GM13976 (cell line): Measurements from ENCODE around the gene PDCL3.

ENCODE experiments used
- DNase-seq: peaks from one replicate; pipeline ENCODE4 v3.0.0; 2012; ENCODE audit warnings: low spot score
- in situ Hi-C: fragments of 300-500 bp; cut with MboI; formaldehyde crosslinking; loops from one replicate; pipeline ENCODE4 v1.12.0; 2022; ENCODE audit warnings: low sequenced_read_pairs, mixed read lengths, inconsistent platforms; ENCODE audit not compliant: unreplicated experiment
- TF ChIP-seq, protein P1 (sequence below): IDR thresholded peaks from 2 replicates; pipeline ENCODE4 v1.5.1; 2012; ENCODE audit warnings: borderline replicate concordance, mild to moderate bottlenecking; ENCODE audit not compliant: insufficient read depth; ENCODE audit errors: extremely low read depth, missing control alignments, control extremely low read depth

Gene PDCL3

DNA sequence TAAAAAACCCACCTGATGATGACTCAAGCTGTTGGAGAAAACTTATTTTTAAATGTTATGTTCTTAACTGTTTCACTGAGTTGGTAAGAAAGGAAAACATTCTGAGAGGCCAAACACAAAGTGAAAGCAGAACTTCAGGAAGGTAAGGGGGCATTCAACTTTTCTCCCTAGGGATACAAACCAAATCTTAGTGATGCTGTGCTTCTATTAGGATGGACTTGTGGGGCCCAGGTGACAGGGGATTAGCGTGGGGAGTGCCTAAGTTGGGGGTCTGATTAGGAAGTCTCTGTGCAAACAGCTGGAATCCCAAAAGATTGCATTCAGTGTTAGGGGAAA lies 18.5 kb downstream of the PDCL3 start:
- TF ChIP-seq, protein P1, sequence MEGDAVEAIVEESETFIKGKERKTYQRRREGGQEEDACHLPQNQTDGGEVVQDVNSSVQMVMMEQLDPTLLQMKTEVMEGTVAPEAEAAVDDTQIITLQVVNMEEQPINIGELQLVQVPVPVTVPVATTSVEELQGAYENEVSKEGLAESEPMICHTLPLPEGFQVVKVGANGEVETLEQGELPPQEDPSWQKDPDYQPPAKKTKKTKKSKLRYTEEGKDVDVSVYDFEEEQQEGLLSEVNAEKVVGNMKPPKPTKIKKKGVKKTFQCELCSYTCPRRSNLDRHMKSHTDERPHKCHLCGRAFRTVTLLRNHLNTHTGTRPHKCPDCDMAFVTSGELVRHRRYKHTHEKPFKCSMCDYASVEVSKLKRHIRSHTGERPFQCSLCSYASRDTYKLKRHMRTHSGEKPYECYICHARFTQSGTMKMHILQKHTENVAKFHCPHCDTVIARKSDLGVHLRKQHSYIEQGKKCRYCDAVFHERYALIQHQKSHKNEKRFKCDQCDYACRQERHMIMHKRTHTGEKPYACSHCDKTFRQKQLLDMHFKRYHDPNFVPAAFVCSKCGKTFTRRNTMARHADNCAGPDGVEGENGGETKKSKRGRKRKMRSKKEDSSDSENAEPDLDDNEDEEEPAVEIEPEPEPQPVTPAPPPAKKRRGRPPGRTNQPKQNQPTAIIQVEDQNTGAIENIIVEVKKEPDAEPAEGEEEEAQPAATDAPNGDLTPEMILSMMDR: no peak
- in situ Hi-C loops: no loop called here
- no peak for DNase-seq

DNA sequence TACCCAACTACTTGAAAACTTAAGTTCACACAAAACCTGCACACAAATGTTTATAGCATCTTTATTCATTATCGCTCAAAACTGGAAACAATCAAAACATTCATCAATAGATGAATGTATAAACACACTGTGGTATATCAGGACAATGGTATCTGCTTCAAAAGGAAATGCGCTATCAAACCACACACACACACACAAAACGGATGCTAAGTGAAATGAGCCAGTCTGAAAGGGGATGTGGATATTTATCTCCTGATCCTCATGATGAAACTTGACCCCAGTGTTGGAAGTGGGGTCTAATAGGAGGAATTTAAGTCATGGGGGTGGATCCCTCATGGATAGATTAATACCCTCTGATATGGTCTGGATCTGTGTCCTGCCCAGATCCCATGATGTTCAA lies 22.0 kb downstream of the PDCL3 start:
- TF ChIP-seq, protein P1: no peak
- in situ Hi-C loops: no loop called here
- no peak for DNase-seq

DNA sequence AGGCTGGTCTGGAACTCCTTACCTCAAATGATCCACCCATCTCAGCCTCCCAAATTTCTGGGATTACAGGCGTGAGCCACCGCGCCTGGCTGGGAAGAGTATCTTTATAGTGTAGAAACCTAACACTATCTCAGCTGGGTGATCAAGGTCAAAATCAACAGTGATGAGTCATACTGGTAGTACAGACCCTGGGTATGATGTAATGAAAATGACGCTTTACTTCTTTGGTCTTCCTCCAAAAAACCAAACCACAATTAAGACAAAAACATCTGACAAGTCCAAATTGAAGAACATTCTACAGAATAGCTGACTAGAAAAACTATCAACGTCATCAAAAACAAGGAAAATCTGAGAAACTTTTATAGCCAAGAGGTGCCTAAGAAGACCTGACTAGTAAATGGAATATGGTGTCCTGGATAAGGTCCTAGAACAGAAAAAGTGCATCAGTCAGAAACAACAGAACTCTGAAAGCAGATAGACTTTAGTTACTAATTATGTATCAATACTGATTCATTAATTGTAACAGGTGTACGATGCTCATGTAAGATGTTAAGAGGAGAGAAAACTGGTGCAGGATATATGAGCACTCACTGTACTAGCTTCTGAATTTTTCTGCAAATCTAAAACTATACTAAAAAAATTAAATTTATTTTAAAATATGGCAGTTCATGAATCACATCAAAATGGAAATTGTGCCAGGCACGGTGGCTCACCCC lies 25.4 kb downstream of the PDCL3 start:
- DNase-seq: peak; percentile 73
- TF ChIP-seq, protein P1: no peak
- in situ Hi-C loops: no loop called here

DNA sequence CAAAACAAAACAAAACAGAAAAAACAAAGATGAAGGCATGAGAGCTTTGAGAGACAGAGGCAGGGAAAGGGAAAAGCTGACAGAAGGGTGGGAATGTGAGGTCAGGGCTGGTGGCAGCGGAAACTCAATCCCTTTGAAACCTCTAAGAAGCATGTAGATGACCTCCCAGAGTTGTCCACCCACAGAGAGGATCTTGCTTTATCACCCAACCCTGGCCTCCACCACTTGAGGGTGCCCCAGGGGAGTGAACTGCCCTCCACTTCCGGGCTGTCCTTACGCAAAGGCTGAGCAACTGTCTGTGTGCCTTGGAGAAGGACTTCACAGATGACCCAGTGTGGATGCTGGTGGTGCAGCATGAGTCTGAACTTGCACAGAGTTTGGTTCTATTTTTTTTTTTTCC lies 26.7 kb downstream of the PDCL3 start:
- no peak for DNase-seq
- in situ Hi-C loops: no loop called here
- TF ChIP-seq, protein P1: no peak

DNA sequence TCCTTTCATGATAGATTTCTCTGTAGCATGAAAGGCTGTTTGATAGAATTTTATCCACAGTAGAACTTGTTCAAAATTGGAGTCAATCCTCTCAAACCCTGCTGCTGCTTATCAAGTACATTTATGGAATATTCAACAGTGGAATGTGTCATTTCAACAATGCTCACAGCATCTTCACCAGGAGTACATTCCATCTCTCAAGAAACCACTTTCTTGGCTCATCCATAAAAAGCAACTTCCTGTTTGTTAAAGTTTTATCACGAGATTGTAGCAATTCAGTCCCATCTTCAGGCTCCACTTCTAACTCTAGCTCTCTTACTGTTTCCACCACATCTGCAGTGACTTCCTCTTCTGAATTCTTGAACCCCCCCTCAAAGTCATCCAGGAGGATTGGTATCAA lies 29.4 kb downstream of the PDCL3 start:
- TF ChIP-seq, protein P1: no peak
- no peak for DNase-seq
- in situ Hi-C loops: loop anchor here (10.0 kb wide), 1 partner anchor 327 kb away; no protein-coding TSS in a partner anchor

DNA sequence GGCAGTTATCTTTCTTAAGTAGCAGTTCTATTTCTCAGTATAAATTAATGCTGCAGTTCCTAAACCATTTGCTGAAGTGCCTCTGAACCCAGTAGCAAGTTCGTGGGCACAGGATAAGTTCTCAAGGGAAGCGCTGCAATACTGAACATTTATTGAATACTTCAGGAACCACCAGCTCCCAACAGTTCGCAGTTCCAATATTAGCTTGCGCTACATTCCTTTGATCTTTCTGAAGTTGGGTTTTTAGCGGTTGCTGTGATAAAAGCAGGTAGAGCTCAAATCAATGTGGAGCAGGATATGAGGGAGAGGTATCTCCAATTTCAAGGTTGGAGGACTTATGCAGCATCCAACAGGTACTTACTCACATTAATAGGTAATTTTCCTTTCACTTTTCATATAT lies 33.7 kb downstream of the PDCL3 start:
- DNase-seq: no peak
- TF ChIP-seq, protein P1: no peak
- in situ Hi-C loops: loop anchor here (10.0 kb wide), 1 partner anchor 332 kb away; no protein-coding TSS in a partner anchor
